Ectodermal cell (in vitro differentiated cells): Measurements from ENCODE around the gene ARGFX.
"Not testable (repeated sequence)": the region's sequence is repeated elsewhere in the genome, so short reads cannot be mapped to it uniquely, and the experiment has no call there.

Experiments used
- H3K27ac ChIP-seq: 2 replicates; pipeline ENCODE4 v1.7.0; 2013; ENCODE audit warnings: mild to moderate bottlenecking, low read depth, low read length; ENCODE audit not compliant: insufficient read depth, poor library complexity, severe bottlenecking
- H3K27me3 ChIP-seq: 2 replicates; pipeline ENCODE4 v1.7.0; 2013; ENCODE audit warnings: mild to moderate bottlenecking, low read length; ENCODE audit not compliant: insufficient read depth, control insufficient read depth, poor library complexity, severe bottlenecking
- H3K36me3 ChIP-seq: one replicate; pipeline ENCODE4 v1.7.0; 2013; ENCODE audit warnings: low read length; ENCODE audit not compliant: control insufficient read depth, insufficient read depth
- H3K4me1 ChIP-seq: one replicate; pipeline ENCODE4 v1.7.0; 2013; ENCODE audit warnings: low read length; ENCODE audit not compliant: control insufficient read depth, insufficient read depth
- H3K4me3 ChIP-seq: 2 replicates; pipeline ENCODE4 v1.7.0; 2013; ENCODE audit warnings: low read depth, low read length, control low read depth; ENCODE audit not compliant: insufficient read depth
- H3K9me3 ChIP-seq: 2 replicates; pipeline ENCODE4 v1.7.0; 2013; ENCODE audit warnings: mild to moderate bottlenecking, low read length, moderate library complexity; ENCODE audit not compliant: control insufficient read depth
- WGBS, 2 experiments: methylation state at CpG; one replicate each; pipeline ENCODE4 v1.1.7; 2013; ENCODE audit warnings: missing lambda C conversion rate in 2 of 2; 5-methylcytosine and 5-hydroxymethylcytosine counted together

The ARGFX gene

GRCh38 chr3:121557426-121557934 lies 10.3 kb upstream of the ARGFX start:
- no peaks in the 10 kb centered on the region for H3K9me3 ChIP-seq
- H3K4me3 ChIP-seq = no peak overlapping the region
- no peak overlapping the region for H3K27ac ChIP-seq
- no peaks in the 10 kb centered on the region for H3K36me3 ChIP-seq
- WGBS, 2 experiments = 93 to 95% methylated on average over 5 of the region's 5 CpGs
- no peaks in the 10 kb centered on the region for H3K27me3 ChIP-seq
- no peaks in the 10 kb centered on the region for H3K4me1 ChIP-seq

GRCh38 chr3:121562148-121562547 lies 5.6 kb upstream of the ARGFX start:
- H3K4me3 ChIP-seq = no peak overlapping the region
- no peak overlapping the region for H3K27ac ChIP-seq
- no peaks in the 10 kb centered on the region for H3K9me3 ChIP-seq
- H3K36me3 ChIP-seq = no peaks in the 10 kb centered on the region
- no peaks in the 10 kb centered on the region for H3K4me1 ChIP-seq
- no peaks in the 10 kb centered on the region for H3K27me3 ChIP-seq

GRCh38 chr3:121566773-121567172 lies 976 bp upstream of the ARGFX start:
- H3K36me3 ChIP-seq = no peaks in the 10 kb centered on the region
- 89 to 94% methylated on average over 9 of the region's 9 CpGs for WGBS, 2 experiments
- H3K27me3 ChIP-seq = no peaks in the 10 kb centered on the region
- no peaks in the 10 kb centered on the region for H3K4me1 ChIP-seq
- no peak overlapping the region for H3K4me3 ChIP-seq
- H3K27ac ChIP-seq = no peak overlapping the region
- no peaks in the 10 kb centered on the region for H3K9me3 ChIP-seq

- Histone ChIP-seq H3K27ac (no peak overlapping the region), H3K9me3 (no peaks in the 10 kb centered on the region), H3K4me3 (no peak overlapping the region), H3K36me3 (no peaks in the 10 kb centered on the region), H3K4me1 (no peaks in the 10 kb centered on the region), H3K27me3 (no peaks in the 10 kb centered on the region)
- WGBS, 2 experiments = 78 to 80% methylated on average over 5 of the region's 6 CpGs
Measured at GRCh38 chr3:121574449-121574848, 6.7 kb downstream of the ARGFX start.

- H3K27ac ChIP-seq = no peak overlapping the region
Measured at GRCh38 chr3:121581691-121582090, 13.9 kb downstream of the ARGFX start.

GRCh38 chr3:121584418-121584817 lies 16.7 kb downstream of the ARGFX start:
- WGBS, 2 experiments = 89 to 100% methylated on average over 1 of the region's 1 CpG
- Histone ChIP-seq H3K27ac (no peak overlapping the region), H3K9me3 (no peaks in the 10 kb centered on the region), H3K36me3 (no peaks in the 10 kb centered on the region), H3K4me1 (no peaks in the 10 kb centered on the region), H3K4me3 (no peak overlapping the region), H3K27me3 (no peaks in the 10 kb centered on the region)

More at GRCh38 chr3:121581691-121582090, 13.9 kb downstream of the ARGFX start:
- no peaks in the 10 kb centered on the region for H3K9me3 ChIP-seq
- 72 to 88% methylated on average over 1 of the region's 2 CpGs for WGBS, 2 experiments
- no peaks in the 10 kb centered on the region for H3K36me3 ChIP-seq
- no peaks in the 10 kb centered on the region for H3K27me3 ChIP-seq
- no peak overlapping the region for H3K4me3 ChIP-seq
- no peaks in the 10 kb centered on the region for H3K4me1 ChIP-seq

- Histone ChIP-seq H3K4me3 (no peak within 1 kb of the TSS), H3K4me1 (no peaks in the 10 kb centered on the region), H3K36me3 (no peaks in the 10 kb centered on the region), H3K9me3 (no peaks in the 10 kb centered on the region), H3K27ac (no peak within 1 kb of the TSS), H3K27me3 (no peaks in the 10 kb centered on the region)
- WGBS, 2 experiments = 33 to 38% methylated on average over 11 of the region's 11 CpGs
Measured at GRCh38 chr3:121592856-121593702, 25.3 kb downstream of the ARGFX start, which contains the start of gene FBXO40. Gene FBXO40 (plus strand): TSS chr3:121593379. CDS start chr3:121620576, 27,197 bp downstream.

- H3K27ac ChIP-seq, H3K9me3 ChIP-seq, H3K36me3 ChIP-seq, H3K27me3 ChIP-seq, H3K4me3 ChIP-seq, H3K4me1 ChIP-seq: not testable (repeated sequence)
- WGBS, 2 experiments = 88 to 91% methylated on average over 4 of the region's 4 CpGs
Measured at GRCh38 chr3:121593806-121594205, 26.1 kb downstream of the ARGFX start.

- Histone ChIP-seq H3K4me3 (no peak overlapping the region), H3K4me1 (no peaks in the 10 kb centered on the region), H3K36me3 (no peaks in the 10 kb centered on the region), H3K9me3 (no peaks in the 10 kb centered on the region), H3K27me3 (no peaks in the 10 kb centered on the region), H3K27ac (no peak overlapping the region)
- 97 to 98% methylated on average over 2 of the region's 2 CpGs for WGBS, 2 experiments
Measured at GRCh38 chr3:121594850-121595249, 27.1 kb downstream of the ARGFX start.

- no peak overlapping the region for H3K27ac ChIP-seq
- H3K9me3 ChIP-seq = no peaks in the 10 kb centered on the region
- H3K4me3 ChIP-seq = no peak overlapping the region
- H3K4me1 ChIP-seq = no peaks in the 10 kb centered on the region
- H3K36me3 ChIP-seq = no peaks in the 10 kb centered on the region
- H3K27me3 ChIP-seq = no peaks in the 10 kb centered on the region
- 92 to 96% methylated on average over 4 of the region's 4 CpGs for WGBS, 2 experiments
Measured at GRCh38 chr3:121595765-121596406, 28.1 kb downstream of the ARGFX start.
